Cardiac fibroblast (primary cell): Measurements from ENCODE around the gene VCAM1.

ENCODE experiments used
- DNase-seq, 2 donors: peaks; one replicate each; pipeline versions ENCODE4 v3.0.0 to v3.0.0-alpha.2; 2010; ENCODE audit warnings: low read depth in 2 of 2
- H3K4me3 ChIP-seq, 2 donors: replicated peaks in 1 of 2; 1 replicate in 1 of 2; 2 replicates in 1 of 2; pipeline ENCODE4 v1.5.1; 2011; ENCODE audit warnings: low read depth in 2 of 2, low read length in 2 of 2, mild to moderate bottlenecking in 2 of 2, moderate library complexity in 1 of 2
- CTCF ChIP-seq: IDR thresholded peaks from one replicate; pipeline ENCODE4 v1.5.1; 2011; ENCODE audit warnings: low read depth, mild to moderate bottlenecking, low read length, inconsistent platforms

VCAM1 gene

GRCh38 chr1:100720751-100721150, 1.2 kb downstream of the VCAM1 start:
- no peak for DNase-seq
- no peak for TF ChIP-seq CTCF
- H3K4me3 ChIP-seq, result no peak overlapping the region

- no peak for TF ChIP-seq CTCF
- peak; percentile 77 to 84 for DNase-seq
- peak overlapping the region; percentile 1 to 7 for H3K4me3 ChIP-seq
Measured at GRCh38 chr1:100721526-100722207, 2.1 kb downstream of the VCAM1 start.

GRCh38 chr1:100722221-100722620, 2.7 kb downstream of the VCAM1 start:
- peak in 1 of 2 donors; percentile 14 for DNase-seq
- no peak for TF ChIP-seq CTCF
- H3K4me3 ChIP-seq, result peak overlapping the region in 1 of 2 donors; percentile 1

- no peak for DNase-seq
- H3K4me3 ChIP-seq, result no peak overlapping the region
- no peak for TF ChIP-seq CTCF
Measured at GRCh38 chr1:100724281-100724680, 4.7 kb downstream of the VCAM1 start.

GRCh38 chr1:100730130-100730529, 10.6 kb downstream of the VCAM1 start:
- DNase-seq, result no peak
- no peak for TF ChIP-seq CTCF
- H3K4me3 ChIP-seq, result no peak overlapping the region

- TF ChIP-seq CTCF, result no peak
- no peak overlapping the region for H3K4me3 ChIP-seq
- no peak for DNase-seq
Measured at GRCh38 chr1:100731309-100731708, 11.8 kb downstream of the VCAM1 start.

GRCh38 chr1:100731758-100732157, 12.2 kb downstream of the VCAM1 start:
- no peak for DNase-seq
- no peak for TF ChIP-seq CTCF
- H3K4me3 ChIP-seq, result no peak overlapping the region
